ENCODE results near the gene ZFP91. TPM values are rescaled to one million over a fixed set of nuclear protein-coding genes. Genes with fewer than 3 reads are reported as not detected.

The ZFP91 gene
- total RNA-seq, 1 experiment from 2014 or later = 58.6 TPM

- Histone ChIP-seq H3K27ac (ENCODE audit: low read depth, low read length) (no peak overlapping the region), H3K9me2 (ENCODE audit: insufficient read depth) (no peaks in the 10 kb centered on the region), H2AFZ (ENCODE audit: low read depth, low read length, poor library complexity, severe bottlenecking) (no peak overlapping the region), H3K9ac (ENCODE audit: low read length) (no peak overlapping the region), H4K20me1 (ENCODE audit: insufficient read depth) (no peaks in the 10 kb centered on the region), H3K27me3 (ENCODE audit: insufficient read depth, low read length) (no peaks in the 10 kb centered on the region), H3K4me1 (ENCODE audit: control insufficient read depth in 1 of 2, insufficient read depth in 2 of 2, low read length in 2 of 2) (no peaks in the 10 kb centered on the region), H3K79me2 (ENCODE audit: insufficient read depth, low read length) (no peaks in the 10 kb centered on the region), H3K9me3 (ENCODE audit: control insufficient read depth in 1 of 2, insufficient read depth in 1 of 2, low read depth in 1 of 2, low read length in 2 of 2) (no peaks in the 10 kb centered on the region), H3K4me2 (ENCODE audit: low read length) (no peak overlapping the region), H3K4me3 (replicated peaks in 1 of 2; ENCODE audit: low read depth in 1 of 2, low read length in 2 of 2) (no peak overlapping the region), H3K36me3 (ENCODE audit: control insufficient read depth in 1 of 2, insufficient read depth in 2 of 2, low read length in 2 of 2) (no peaks in the 10 kb centered on the region)
- intact Hi-C loops (cut with micrococcal nuclease) = no loop called here
- RAD21 ChIA-PET (ENCODE audit: low non-redundant PET in 1 of 2, low total read pairs in 2 of 2, uncharacterized antibody in 2 of 2, unreplicated experiment in 2 of 2) = no interaction called here
- BruUV-seq (replicated peaks) = no TSS peak
- POLR2A ChIA-PET = no interaction called here
- TF ChIP-seq, protein P1, sequence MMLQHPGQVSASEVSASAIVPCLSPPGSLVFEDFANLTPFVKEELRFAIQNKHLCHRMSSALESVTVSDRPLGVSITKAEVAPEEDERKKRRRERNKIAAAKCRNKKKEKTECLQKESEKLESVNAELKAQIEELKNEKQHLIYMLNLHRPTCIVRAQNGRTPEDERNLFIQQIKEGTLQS (IDR thresholded peaks at IDR 0.05) = no peak
- TF ChIP-seq ZBTB33 (IDR thresholded peaks at IDR 0.05; ENCODE audit: extremely low read depth, insufficient replicate concordance, low read length) (no peak), CTCF (IDR thresholded peaks at IDR 0.05 in 2 of 3, conservative IDR thresholded peaks at IDR 0.05 in 1 of 3; ENCODE audit: borderline replicate concordance in 1 of 3, insufficient read depth in 1 of 3, low read depth in 2 of 3, low read length in 2 of 3) (no peak), SRF (IDR thresholded peaks at IDR 0.05; ENCODE audit: low read depth) (no peak), ELF1 (IDR thresholded peaks at IDR 0.05; ENCODE audit: borderline replicate concordance, low read depth) (no peak), YY1 (IDR thresholded peaks at IDR 0.05; ENCODE audit: extremely low read depth, insufficient replicate concordance, low read depth, low read length) (no peak), FOSL1 (IDR thresholded peaks at IDR 0.05; ENCODE audit: low read depth) (no peak), EGR1 (IDR thresholded peaks at IDR 0.05; ENCODE audit: low read depth) (no peak), SIN3A (IDR thresholded peaks at IDR 0.05; ENCODE audit: low read depth) (no peak), TCF7L2 (IDR thresholded peaks at IDR 0.05; ENCODE audit: borderline replicate concordance, extremely low read depth, insufficient read depth, insufficient read length) (no peak), EZH2phosphoT487 (IDR thresholded peaks at IDR 0.05; ENCODE audit: borderline replicate concordance) (no peak), SP1 (IDR thresholded peaks at IDR 0.05; ENCODE audit: low read depth) (no peak), CBX3 (IDR thresholded peaks at IDR 0.05; ENCODE audit: low read depth) (no peak), EZH2 (IDR thresholded peaks at IDR 0.05) (no peak), JUND (IDR thresholded peaks at IDR 0.05) (no peak)
- TF ChIP-seq, protein P2, sequence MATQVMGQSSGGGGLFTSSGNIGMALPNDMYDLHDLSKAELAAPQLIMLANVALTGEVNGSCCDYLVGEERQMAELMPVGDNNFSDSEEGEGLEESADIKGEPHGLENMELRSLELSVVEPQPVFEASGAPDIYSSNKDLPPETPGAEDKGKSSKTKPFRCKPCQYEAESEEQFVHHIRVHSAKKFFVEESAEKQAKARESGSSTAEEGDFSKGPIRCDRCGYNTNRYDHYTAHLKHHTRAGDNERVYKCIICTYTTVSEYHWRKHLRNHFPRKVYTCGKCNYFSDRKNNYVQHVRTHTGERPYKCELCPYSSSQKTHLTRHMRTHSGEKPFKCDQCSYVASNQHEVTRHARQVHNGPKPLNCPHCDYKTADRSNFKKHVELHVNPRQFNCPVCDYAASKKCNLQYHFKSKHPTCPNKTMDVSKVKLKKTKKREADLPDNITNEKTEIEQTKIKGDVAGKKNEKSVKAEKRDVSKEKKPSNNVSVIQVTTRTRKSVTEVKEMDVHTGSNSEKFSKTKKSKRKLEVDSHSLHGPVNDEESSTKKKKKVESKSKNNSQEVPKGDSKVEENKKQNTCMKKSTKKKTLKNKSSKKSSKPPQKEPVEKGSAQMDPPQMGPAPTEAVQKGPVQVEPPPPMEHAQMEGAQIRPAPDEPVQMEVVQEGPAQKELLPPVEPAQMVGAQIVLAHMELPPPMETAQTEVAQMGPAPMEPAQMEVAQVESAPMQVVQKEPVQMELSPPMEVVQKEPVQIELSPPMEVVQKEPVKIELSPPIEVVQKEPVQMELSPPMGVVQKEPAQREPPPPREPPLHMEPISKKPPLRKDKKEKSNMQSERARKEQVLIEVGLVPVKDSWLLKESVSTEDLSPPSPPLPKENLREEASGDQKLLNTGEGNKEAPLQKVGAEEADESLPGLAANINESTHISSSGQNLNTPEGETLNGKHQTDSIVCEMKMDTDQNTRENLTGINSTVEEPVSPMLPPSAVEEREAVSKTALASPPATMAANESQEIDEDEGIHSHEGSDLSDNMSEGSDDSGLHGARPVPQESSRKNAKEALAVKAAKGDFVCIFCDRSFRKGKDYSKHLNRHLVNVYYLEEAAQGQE (IDR thresholded peaks at IDR 0.05; ENCODE audit: low read depth) = no peak
- DNase-seq (ENCODE audit: low read depth, low spot score) (no peak), ATAC-seq (no peak)
- CTCF ChIA-PET = interaction anchor here (3.1 kb wide), 1 partner anchor 11 kb away, joined by 13 read pairs; no protein-coding TSS in a partner anchor
Observed at GRCh38 chr11:58640386-58641023, 61.6 kb downstream of the ZFP91 start.
